Endothelial cell of umbilical vein (primary cell): ENCODE data around the gene PAQR7. TPM values are rescaled to one million over a fixed set of nuclear protein-coding genes. Genes with fewer than 3 reads are reported as not detected.

Experiments
- BruUV-seq: library from RNA; stranded (reverse); fragments of 400-500 nt; replicated peaks from 2 replicates; lab custom pipeline; 2021; lab: Mats Ljungman, UMichigan
- CTCF ChIA-PET: fragments of 300-600, 350-600 bp; sonication (Branson Sonifier 250); formaldehyde crosslinking; loops from one replicate; lab custom pipeline; 2021; ENCODE audit warnings: antibody characterized with exemption, inconsistent platforms; lab: Charles Lee
- POLR2A ChIA-PET: fragments of 300-600, 350-600 bp; sonication (Branson Sonifier 250); formaldehyde crosslinking; loops from one replicate; lab custom pipeline; 2021; ENCODE audit warnings: antibody characterized with exemption, inconsistent platforms; lab: Charles Lee
- DNase-seq: peaks from one replicate; pipeline ENCODE4 v3.0.0-alpha.2; 2011; ENCODE audit warnings: low read depth, low spot score
- FAIRE-seq: peaks from 2 replicates; lab custom pipeline; 2011; peaks lifted over from hg19 to GRCh38; lab: Jason Lieb, UNC
- H2AFZ ChIP-seq: 2 replicates; pipeline ENCODE4 v1.6.0; 2012; ENCODE audit warnings: low read depth, low read length, control low read depth, inconsistent platforms
- H3K27ac ChIP-seq: 2 replicates; pipeline ENCODE4 v1.5.1; 2011; ENCODE audit warnings: low read depth, mild to moderate bottlenecking, control low read depth, low read length, moderate library complexity; ENCODE audit not compliant: insufficient read depth
- H3K27me3 ChIP-seq, 2 experiments: 2 replicates each; pipeline versions ENCODE4 v1.6.0 to v1.6.1; 2011; ENCODE audit warnings: low read length in 2 of 2, mixed read lengths in 1 of 2; ENCODE audit not compliant: control insufficient read depth in 2 of 2, insufficient read depth in 2 of 2
- H3K36me3 ChIP-seq, 2 experiments: 2 replicates in 1 of 2; 3 replicates in 1 of 2; pipeline ENCODE4 v1.5.1; 2011; ENCODE audit warnings: low read length in 2 of 2, mild to moderate bottlenecking in 1 of 2, moderate library complexity in 1 of 2; ENCODE audit not compliant: control insufficient read depth in 2 of 2, insufficient read depth in 2 of 2; ENCODE audit errors: extremely low read depth in 1 of 2
- H3K4me1 ChIP-seq: 3 replicates; pipeline ENCODE4 v1.5.1; 2011; ENCODE audit warnings: mild to moderate bottlenecking, low read length; ENCODE audit not compliant: control insufficient read depth, insufficient read depth; ENCODE audit errors: extremely low read depth
- H3K4me2 ChIP-seq: 2 replicates; pipeline ENCODE4 v1.6.1; 2011; ENCODE audit warnings: low read length, control low read depth, mixed read lengths; ENCODE audit not compliant: insufficient read depth
- H3K4me3 ChIP-seq, 3 experiments: fragments of 200-600 bp in 1 of 3; sonication (generic), shearing (Covaris generic) in 1 of 3; replicated peaks in 1 of 3; 2 replicates each; pipeline ENCODE4 v1.5.1; 2011 to 2016; ENCODE audit warnings: control low read depth in 3 of 3, low read length in 3 of 3, mild to moderate bottlenecking in 2 of 3, inconsistent platforms in 1 of 3, low read depth in 1 of 3, moderate library complexity in 1 of 3; ENCODE audit not compliant: insufficient read depth in 1 of 3
- H3K79me2 ChIP-seq: 2 replicates; pipeline ENCODE4 v1.6.0; 2012; ENCODE audit warnings: low read length, inconsistent platforms; ENCODE audit not compliant: control insufficient read depth, insufficient read depth
- H3K9ac ChIP-seq: replicated peaks from 2 replicates; pipeline ENCODE3; 2011; ENCODE audit warnings: low read length, control low read depth; ENCODE audit not compliant: insufficient read depth; ENCODE audit errors: extremely low read depth
- H3K9me1 ChIP-seq: replicated peaks from 3 replicates; pipeline ENCODE4 v1.6.0; 2011; ENCODE audit warnings: mild to moderate bottlenecking, low read length; ENCODE audit not compliant: control insufficient read depth, insufficient read depth; ENCODE audit errors: extremely low read depth
- H3K9me3 ChIP-seq: replicated peaks from 2 replicates; pipeline ENCODE4 v1.5.1; 2012; ENCODE audit warnings: low read length, inconsistent platforms; ENCODE audit not compliant: control insufficient read depth, insufficient read depth
- H4K20me1 ChIP-seq: replicated peaks from 2 replicates; pipeline ENCODE3; 2011; ENCODE audit warnings: mild to moderate bottlenecking, low read length; ENCODE audit not compliant: control insufficient read depth, insufficient read depth; ENCODE audit errors: extremely low read depth
- EZH2 ChIP-seq: IDR thresholded peaks from 2 replicates; pipeline ENCODE4 v1.6.1; 2012; ENCODE audit warnings: borderline replicate concordance, low read depth, mild to moderate bottlenecking, moderate library complexity, low read length, inconsistent platforms; ENCODE audit not compliant: severe bottlenecking
- FOS ChIP-seq: IDR thresholded peaks from 2 replicates; pipeline ENCODE4 v1.6.1; 2011; ENCODE audit warnings: mild to moderate bottlenecking, low read length, moderate library complexity, borderline replicate concordance; ENCODE audit not compliant: insufficient read depth
- GATA2 ChIP-seq: IDR thresholded peaks from 2 replicates; pipeline ENCODE4 v1.7.0; 2011; ENCODE audit warnings: low read depth, mild to moderate bottlenecking, moderate library complexity, mixed read lengths, low read length; ENCODE audit not compliant: insufficient read length, insufficient read depth
- JUN ChIP-seq: IDR thresholded peaks from 2 replicates; pipeline ENCODE4 v1.6.1; 2011; ENCODE audit warnings: borderline replicate concordance, low read depth; ENCODE audit not compliant: insufficient read length, insufficient read depth
- MYC ChIP-seq: IDR thresholded peaks from one replicate; pipeline ENCODE4 v1.6.1; 2011; ENCODE audit warnings: mild to moderate bottlenecking, low read depth, low read length
- POLR2A ChIP-seq: IDR thresholded peaks from 2 replicates; pipeline ENCODE4 v1.6.1; 2012; ENCODE audit warnings: low read depth, mild to moderate bottlenecking, control low read depth, low read length
- POLR2AphosphoS5 ChIP-seq: IDR thresholded peaks from 2 replicates; pipeline ENCODE4 v1.6.1; 2012; ENCODE audit warnings: low read depth, mild to moderate bottlenecking, control low read depth, low read length, moderate library complexity; ENCODE audit not compliant: insufficient read depth
- dilution Hi-C: fragments of 300-500 bp; cut with MboI; formaldehyde crosslinking; loops from one replicate; pipeline ENCODE4 v1.15.0; 2019; ENCODE audit warnings: low sequenced_read_pairs; ENCODE audit not compliant: extremely low pct_ligation_motif_present
- intact Hi-C: fragments of 100-400 bp; cut with micrococcal nuclease; formaldehyde crosslinking; loops from one replicate; pipeline ENCODE4 v1.10.0; 2022
- polyA plus RNA-seq, 4 experiments: library from polyadenylated mRNA; depleted of rRNA in 3 of 4; stranded (reverse) in 3 of 4; unstranded in 1 of 4; fragments of >200 nt; gene quantifications; 2 replicates each; pipeline versions ENCODE4 v1.2.1 to v1.2.3, GENCODE V29; 2011 to 2012; ENCODE audit warnings: missing spikeins in 1 of 4
- total RNA-seq: library from RNA; stranded (reverse); gene quantifications from 2 replicates; pipeline ENCODE4 v1.2.3, GENCODE V29; 2021
- TF ChIP-seq, protein P1 (sequence below): IDR thresholded peaks from 2 replicates; pipeline ENCODE4 v1.6.1; 2011; ENCODE audit not compliant: insufficient read depth, insufficient read length
- TF ChIP-seq, protein P2 (sequence below), 2 donors: IDR thresholded peaks; 1 replicate in 1 of 2; 2 replicates in 1 of 2; pipeline ENCODE4 v1.5.1; 2011; ENCODE audit warnings: low read length in 2 of 2, mild to moderate bottlenecking in 2 of 2, moderate library complexity in 2 of 2, control low read depth in 1 of 2, inconsistent platforms in 1 of 2, low read depth in 1 of 2; ENCODE audit not compliant: insufficient read depth in 1 of 2; ENCODE audit errors: extremely low read depth in 1 of 2

PAQR7 gene
- total and polyA plus RNA-seq, 2 donors (not counting 3 experiments of a cell fraction or from before 2014, with no cell fraction given), result 8.4 to 10.8 TPM

DNA sequence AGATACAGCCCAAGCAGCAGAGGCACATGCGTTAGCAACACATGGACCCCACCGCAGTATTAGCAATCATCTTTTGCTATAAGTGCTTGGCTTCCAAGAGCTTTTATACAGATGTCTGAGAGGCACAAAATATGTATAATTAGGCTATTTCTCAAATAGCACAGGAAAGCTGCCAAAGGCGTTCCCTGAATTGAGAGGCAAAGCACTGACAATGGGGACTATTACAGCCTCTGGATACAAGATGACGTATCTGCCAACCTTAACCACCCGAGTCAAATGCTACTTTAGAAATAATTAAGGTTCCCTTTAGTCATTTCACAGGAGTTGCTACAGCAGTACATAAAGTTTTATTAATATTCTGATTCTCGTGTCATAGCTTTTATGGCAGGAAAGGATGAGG is 24.3 kb upstream of the PAQR7 start:
- Histone ChIP-seq H2AFZ (no peak overlapping the region), H4K20me1 (no peaks in the 10 kb centered on the region), H3K4me1 (peaks cover 29% of the 10 kb centered on the region), H3K4me2 (no peak overlapping the region), H3K27me3 (no peaks in the 10 kb centered on the region), H3K27ac (no peak overlapping the region), H3K9me3 (no peaks in the 10 kb centered on the region), H3K79me2 (peaks cover 43% of the 10 kb centered on the region), H3K36me3 (peaks cover 30 to 39% of the 10 kb centered on the region in 2 experiments), H3K4me3 (no peak overlapping the region), H3K9ac (no peak overlapping the region), H3K9me1 (no peaks in the 10 kb centered on the region)
- TF ChIP-seq, protein P1, sequence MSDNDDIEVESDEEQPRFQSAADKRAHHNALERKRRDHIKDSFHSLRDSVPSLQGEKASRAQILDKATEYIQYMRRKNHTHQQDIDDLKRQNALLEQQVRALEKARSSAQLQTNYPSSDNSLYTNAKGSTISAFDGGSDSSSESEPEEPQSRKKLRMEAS, result no peak
- TF ChIP-seq FOS, result no peak
- TF ChIP-seq GATA2, result no peak
- no peak for TF ChIP-seq POLR2A
- TF ChIP-seq POLR2AphosphoS5, result no peak
- TF ChIP-seq MYC, result no peak
- TF ChIP-seq, protein P2, sequence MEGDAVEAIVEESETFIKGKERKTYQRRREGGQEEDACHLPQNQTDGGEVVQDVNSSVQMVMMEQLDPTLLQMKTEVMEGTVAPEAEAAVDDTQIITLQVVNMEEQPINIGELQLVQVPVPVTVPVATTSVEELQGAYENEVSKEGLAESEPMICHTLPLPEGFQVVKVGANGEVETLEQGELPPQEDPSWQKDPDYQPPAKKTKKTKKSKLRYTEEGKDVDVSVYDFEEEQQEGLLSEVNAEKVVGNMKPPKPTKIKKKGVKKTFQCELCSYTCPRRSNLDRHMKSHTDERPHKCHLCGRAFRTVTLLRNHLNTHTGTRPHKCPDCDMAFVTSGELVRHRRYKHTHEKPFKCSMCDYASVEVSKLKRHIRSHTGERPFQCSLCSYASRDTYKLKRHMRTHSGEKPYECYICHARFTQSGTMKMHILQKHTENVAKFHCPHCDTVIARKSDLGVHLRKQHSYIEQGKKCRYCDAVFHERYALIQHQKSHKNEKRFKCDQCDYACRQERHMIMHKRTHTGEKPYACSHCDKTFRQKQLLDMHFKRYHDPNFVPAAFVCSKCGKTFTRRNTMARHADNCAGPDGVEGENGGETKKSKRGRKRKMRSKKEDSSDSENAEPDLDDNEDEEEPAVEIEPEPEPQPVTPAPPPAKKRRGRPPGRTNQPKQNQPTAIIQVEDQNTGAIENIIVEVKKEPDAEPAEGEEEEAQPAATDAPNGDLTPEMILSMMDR (IDR thresholded peaks at IDR 0.05; ENCODE audit: extremely low read depth in 1 of 2, insufficient read depth in 1 of 2, low read depth in 1 of 2, low read length in 2 of 2), result no peak
- no peak for TF ChIP-seq EZH2
- TF ChIP-seq JUN, result no peak
- intact Hi-C loops, result loop anchor here (10.0 kb wide), 1 partner anchor 255 kb away; the partner anchor contains the start of gene FAM110D
- ChIA-PET CTCF (interaction anchor here (0.5 to 15.3 kb wide), 2 partner anchors 98 to 494 kb away, joined by 3 to 404 read pairs; partner anchors contain the start of gene PAFAH2), POLR2A (no interaction called here)
- DNase-seq (no peak), FAIRE-seq (no peak)
- dilution Hi-C loops, result loop anchor here (25.0 kb wide), 1 partner anchor 88 kb away; the partner anchor contains the start of gene PAFAH2
- BruUV-seq, result no TSS peak
